OCI-LY7 (cell line): ENCODE results near the gene SLC11A2. TPM values are rescaled to one million over a fixed set of nuclear protein-coding genes. Genes with fewer than 3 reads are reported as not detected.

Source experiments
- BruUV-seq: library from RNA; stranded (reverse); fragments of 400-500 nt; replicated peaks from 2 replicates; lab custom pipeline; 2021; lab: Mats Ljungman, UMichigan
- CTCF ChIA-PET: fragments of 300-600 bp; sonication (Branson Sonifier 250); formaldehyde crosslinking; loops from one replicate; lab custom pipeline; 2022; ENCODE audit warnings: antibody characterized with exemption; ENCODE audit not compliant: unreplicated experiment; lab: Charles Lee
- POLR2A ChIA-PET: fragments of 300-600 bp; sonication (Branson Sonifier 250); formaldehyde crosslinking; loops from one replicate; lab custom pipeline; 2022; ENCODE audit warnings: antibody characterized with exemption; lab: Charles Lee
- DNase-seq: peaks from one replicate; pipeline ENCODE4 v3.0.0-alpha.2; 2015; ENCODE audit warnings: low spot score
- H2AFZ ChIP-seq: fragments of 200-600 bp; sonication (generic), shearing (Covaris generic); 2 replicates; pipeline ENCODE4 v1.6.1; 2014; ENCODE audit warnings: mild to moderate bottlenecking, antibody characterized with exemption, low read length, moderate library complexity
- H3K27ac ChIP-seq: fragments of 200-600 bp; sonication (generic); 2 replicates; pipeline ENCODE4 v1.5.1; 2014; ENCODE audit warnings: mixed run types, low read depth, mild to moderate bottlenecking, moderate library complexity, low read length, inconsistent platforms; ENCODE audit not compliant: poor library complexity, severe bottlenecking
- H3K36me3 ChIP-seq: fragments of 200-600 bp; sonication (generic); 2 replicates; pipeline ENCODE4 v1.6.1; 2014; ENCODE audit warnings: mild to moderate bottlenecking, antibody characterized with exemption, low read length, moderate library complexity, mixed read lengths; ENCODE audit not compliant: insufficient read depth
- H3K4me1 ChIP-seq: fragments of 200-600 bp; sonication (generic); 2 replicates; pipeline ENCODE4 v1.5.1; 2014; ENCODE audit warnings: mild to moderate bottlenecking, low read length; ENCODE audit not compliant: insufficient read depth, poor library complexity, severe bottlenecking
- H3K4me2 ChIP-seq: fragments of 200-600 bp; sonication (generic); 2 replicates; pipeline ENCODE4 v1.6.1; 2014; ENCODE audit warnings: mild to moderate bottlenecking, low read length
- H3K4me3 ChIP-seq: fragments of 200-600 bp; sonication (generic); 2 replicates; pipeline ENCODE4 v1.5.1; 2014; ENCODE audit warnings: mild to moderate bottlenecking, low read depth, low read length; ENCODE audit not compliant: poor library complexity, severe bottlenecking
- H3K79me2 ChIP-seq: fragments of 200-600 bp; sonication (generic); 2 replicates; pipeline ENCODE4 v1.6.1; 2016; ENCODE audit warnings: low read depth, mild to moderate bottlenecking, low read length, moderate library complexity, mixed read lengths; ENCODE audit not compliant: insufficient read depth
- H3K9me2 ChIP-seq: fragments of 200-600 bp; sonication (generic); 2 replicates; pipeline ENCODE4 v1.6.1; 2016; ENCODE audit warnings: mild to moderate bottlenecking, low read length, mixed read lengths; ENCODE audit not compliant: insufficient read depth
- H3K9me3 ChIP-seq: fragments of 200-600 bp; sonication (generic); 2 replicates; pipeline ENCODE4 v1.6.1; 2014; ENCODE audit warnings: mild to moderate bottlenecking, mixed run types, low read length, mixed read lengths
- H4K20me1 ChIP-seq: fragments of 200-600 bp; sonication (generic); 2 replicates; pipeline ENCODE4 v1.6.1; 2014; ENCODE audit warnings: mild to moderate bottlenecking, antibody characterized with exemption, low read length, moderate library complexity, mixed read lengths; ENCODE audit not compliant: insufficient read depth
- CTCF ChIP-seq: fragments of 200-600 bp; sonication (generic); conservative IDR thresholded peaks from 2 replicates; pipeline ENCODE4 v1.5.1; 2014; ENCODE audit warnings: mild to moderate bottlenecking, antibody characterized with exemption, low read length, moderate library complexity, mixed read lengths
- EZH2phosphoT487 ChIP-seq: fragments of 200-600 bp; sonication (generic); IDR thresholded peaks from 2 replicates; pipeline ENCODE4 v1.6.1; 2018; ENCODE audit warnings: low read depth, borderline replicate concordance, mild to moderate bottlenecking, mixed run types, antibody characterized with exemption, low read length, moderate library complexity, mixed read lengths
- intact Hi-C: fragments of 100-400 bp; cut with micrococcal nuclease; formaldehyde crosslinking; loops from one replicate; pipeline ENCODE4 v1.10.0; 2022; ENCODE audit not compliant: unreplicated experiment
- total RNA-seq, 2 experiments: library from RNA; depleted of rRNA in 1 of 2; stranded (reverse); fragments of >200 nt in 1 of 2; shearing (Covaris generic) in 1 of 2; gene quantifications; 2 replicates each; pipeline ENCODE4 v1.2.3, GENCODE V29; 2014 to 2022

SLC11A2 gene
- total RNA-seq, 2 experiments from 2014 or later = 35.0 to 43.6 TPM

DNA sequence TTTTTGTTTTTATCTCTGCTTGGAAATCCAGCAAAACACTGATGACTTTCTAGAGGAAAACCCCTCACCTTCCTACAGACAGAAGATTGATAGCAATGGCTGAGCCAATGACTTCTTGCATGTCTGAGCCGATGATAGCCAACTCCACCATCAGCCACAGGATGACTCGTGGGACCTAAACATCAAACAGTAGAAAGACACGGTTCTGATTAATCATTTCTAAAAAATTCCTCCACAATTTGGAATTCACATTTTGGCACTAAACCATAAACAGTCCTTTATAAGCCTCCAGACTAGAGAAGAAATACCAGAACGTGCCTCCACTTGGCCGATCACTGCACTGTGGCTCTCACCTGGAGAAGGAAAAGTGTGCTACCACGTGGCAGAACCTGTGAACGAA, 25.9 kb downstream of the SLC11A2 start:
- Histone ChIP-seq H3K79me2 (no peaks in the 10 kb centered on the region), H3K4me3 (no peak overlapping the region), H3K36me3 (peaks cover 57% of the 10 kb centered on the region), H2AFZ (no peak overlapping the region), H3K9me3 (no peaks in the 10 kb centered on the region), H3K9me2 (no peaks in the 10 kb centered on the region), H4K20me1 (no peaks in the 10 kb centered on the region), H3K27ac (no peak overlapping the region), H3K4me1 (no peaks in the 10 kb centered on the region), H3K4me2 (no peak overlapping the region)
- CTCF ChIA-PET = no interaction called here
- DNase-seq = no peak
- POLR2A ChIA-PET = no interaction called here
- intact Hi-C loops = no loop called here
- BruUV-seq = no TSS peak
- TF ChIP-seq CTCF (no peak), EZH2phosphoT487 (no peak)

GRCh38 chr12:50999093-50999492, 27.1 kb downstream of the SLC11A2 start:
- no peak overlapping the region for H3K4me3 ChIP-seq
- POLR2A ChIA-PET = interaction anchor here (1.0 kb wide), 1 partner anchor 11 kb away, joined by 3 read pairs; no protein-coding TSS in a partner anchor
- H3K36me3 ChIP-seq = peaks cover 57% of the 10 kb centered on the region
- no peak overlapping the region for H3K27ac ChIP-seq
- BruUV-seq = no TSS peak
- no peak overlapping the region for H2AFZ ChIP-seq
- TF ChIP-seq CTCF (no peak), EZH2phosphoT487 (no peak)
- no peaks in the 10 kb centered on the region for H3K4me1 ChIP-seq
- no peaks in the 10 kb centered on the region for H3K9me3 ChIP-seq
- no peaks in the 10 kb centered on the region for H3K79me2 ChIP-seq
- H4K20me1 ChIP-seq = no peaks in the 10 kb centered on the region
- no peak for DNase-seq
- intact Hi-C loops = no loop called here
- H3K9me2 ChIP-seq = no peaks in the 10 kb centered on the region
- CTCF ChIA-PET = no interaction called here
- H3K4me2 ChIP-seq = no peak overlapping the region

- Histone ChIP-seq H3K9me3 (no peaks in the 10 kb centered on the region), H4K20me1 (no peaks in the 10 kb centered on the region), H3K27ac (no peak overlapping the region), H3K36me3 (peaks cover 81% of the 10 kb centered on the region), H3K79me2 (no peaks in the 10 kb centered on the region), H3K9me2 (no peaks in the 10 kb centered on the region), H3K4me2 (no peak overlapping the region), H3K4me1 (no peaks in the 10 kb centered on the region), H3K4me3 (no peak overlapping the region), H2AFZ (no peak overlapping the region)
- POLR2A ChIA-PET = interaction anchor here (0.6 to 0.7 kb wide), 3 partner anchors 103 to 1782 kb away, joined by 3 to 4 read pairs (median 4); no protein-coding TSS in a partner anchor
- CTCF ChIA-PET = no interaction called here
- no peak for TF ChIP-seq EZH2phosphoT487
- no peak for DNase-seq
- no TSS peak for BruUV-seq
- intact Hi-C loops = no loop called here
These were observed 33.4 kb downstream of the SLC11A2 start for GRCh38 chr12:50992819-50993218.
